RWPE2 (cell line): Measurements from ENCODE around the gene NKX2-1.

Source experiments
- ATAC-seq: fragments of 200-7000 bp; cut with Tn5 transposase; 3 replicates; pipeline ENCODE4 v1.9.1; 2021; ENCODE audit warnings: low read depth
- DNase-seq: peaks from one replicate; pipeline ENCODE4 v3.0.0-alpha.2; 2020; ENCODE audit warnings: low spot score
- H3K27ac ChIP-seq: fragments of 450-650 bp; 2 replicates; pipeline ENCODE4 v1.5.1; 2017; ENCODE audit warnings: mild to moderate bottlenecking; ENCODE audit not compliant: poor library complexity, severe bottlenecking
- H3K27me3 ChIP-seq: fragments of 250-450 bp; sonication (Bioruptor Pico); 2 replicates; pipeline ENCODE4 v1.5.1; 2021; ENCODE audit warnings: mild to moderate bottlenecking, moderate library complexity; ENCODE audit not compliant: insufficient read depth, poor library complexity, severe bottlenecking
- H3K36me3 ChIP-seq: fragments of 250-450 bp; sonication (Bioruptor Pico); 2 replicates; pipeline ENCODE4 v1.5.1; 2020; ENCODE audit warnings: low read depth, mild to moderate bottlenecking, moderate library complexity
- H3K4me1 ChIP-seq: fragments of 250-450 bp; sonication (Bioruptor Pico); 2 replicates; pipeline ENCODE4 v1.5.1; 2021; ENCODE audit warnings: mild to moderate bottlenecking, moderate library complexity; ENCODE audit not compliant: insufficient read depth, poor library complexity, severe bottlenecking
- H3K4me3 ChIP-seq: fragments of 250-450 bp; sonication (Bioruptor Pico); 2 replicates; pipeline ENCODE4 v1.5.1; 2021; ENCODE audit warnings: mild to moderate bottlenecking, moderate library complexity; ENCODE audit not compliant: severe bottlenecking
- H3K9me3 ChIP-seq: fragments of 250-450 bp; sonication (Bioruptor Pico); 2 replicates; pipeline ENCODE4 v1.5.1; 2021; ENCODE audit warnings: mild to moderate bottlenecking, moderate library complexity; ENCODE audit not compliant: severe bottlenecking
- CTCF ChIP-seq: fragments of 450-650 bp; IDR thresholded peaks from one replicate; pipeline ENCODE4 v1.5.1; 2017; ENCODE audit warnings: mild to moderate bottlenecking, moderate library complexity; ENCODE audit not compliant: poor library complexity, severe bottlenecking

NKX2-1 gene

GRCh38 chr14:36505181-36505815 lies 14.7 kb downstream of the NKX2-1 start:
- TF ChIP-seq CTCF, result no peak
- Histone ChIP-seq H3K36me3 (no peaks in the 10 kb centered on the region), H3K4me1 (no peaks in the 10 kb centered on the region), H3K27ac (no peak overlapping the region), H3K9me3 (no peaks in the 10 kb centered on the region), H3K4me3 (no peak overlapping the region), H3K27me3 (peaks cover 97% of the 10 kb centered on the region)
- ATAC-seq, result no peak; the same call in 2 of the 3 replicates
- DNase-seq, result peak; percentile 57

GRCh38 chr14:36504771-36505175 lies 15.3 kb downstream of the NKX2-1 start:
- Histone ChIP-seq H3K4me1 (no peaks in the 10 kb centered on the region), H3K27me3 (peaks cover 97% of the 10 kb centered on the region), H3K36me3 (no peaks in the 10 kb centered on the region), H3K4me3 (no peak overlapping the region), H3K9me3 (no peaks in the 10 kb centered on the region), H3K27ac (no peak overlapping the region)
- DNase-seq (no peak), ATAC-seq (no peak)
- TF ChIP-seq CTCF, result no peak

DNA sequence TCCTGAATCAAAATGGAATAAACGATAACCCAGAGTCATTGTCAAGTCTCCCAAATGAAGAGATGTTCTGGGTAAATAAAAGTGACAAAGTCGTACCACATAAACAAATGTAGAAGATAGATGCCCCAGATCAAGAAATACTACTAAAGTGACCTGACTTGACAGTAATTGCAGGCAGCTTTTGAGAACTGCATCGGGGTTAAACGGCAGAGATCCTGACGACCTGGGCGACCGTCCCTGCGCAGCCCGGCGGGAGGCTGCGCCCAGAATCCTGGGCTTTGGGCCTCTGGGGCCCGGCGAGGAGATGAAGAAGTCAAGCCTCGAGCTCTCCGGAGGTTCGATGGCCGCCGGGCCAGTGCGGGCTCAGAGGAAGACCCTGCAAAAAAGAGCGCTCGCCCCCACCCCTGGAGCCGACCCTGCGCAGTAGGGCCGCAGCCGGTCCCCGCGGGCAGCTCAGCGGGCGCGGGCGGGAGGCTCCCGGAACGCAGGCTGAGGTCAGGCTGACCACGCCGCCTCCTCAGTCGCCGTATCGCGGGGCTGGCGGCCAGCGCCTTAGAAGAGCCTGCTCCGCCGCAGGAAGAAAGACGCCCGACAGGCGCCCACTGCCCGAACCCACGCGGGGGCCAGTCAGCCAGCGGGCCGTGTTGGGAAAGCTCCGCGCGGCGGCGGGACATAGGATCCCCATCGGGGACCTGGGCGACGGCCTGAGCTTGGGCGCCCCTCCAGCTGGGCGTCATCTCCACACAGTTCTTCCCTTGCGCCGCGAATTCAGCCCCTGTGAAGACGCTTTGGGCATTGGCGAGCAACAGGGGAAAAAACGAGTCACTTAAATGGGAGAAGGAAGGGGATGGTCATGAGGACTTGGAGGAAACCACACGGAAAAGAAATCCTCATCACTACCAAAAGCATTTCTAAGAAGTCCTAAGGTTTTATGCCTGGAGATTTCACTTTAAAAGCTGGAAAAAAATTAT lies 16.0 kb downstream of the NKX2-1 start:
- Histone ChIP-seq H3K36me3 (no peaks in the 10 kb centered on the region), H3K4me1 (no peaks in the 10 kb centered on the region), H3K27me3 (peaks cover 97% of the 10 kb centered on the region), H3K4me3 (no peak overlapping the region), H3K9me3 (no peaks in the 10 kb centered on the region), H3K27ac (no peak overlapping the region)
- DNase-seq, result no peak
- TF ChIP-seq CTCF, result no peak
- ATAC-seq, result no peak

GRCh38 chr14:36502558-36503508 lies 17.2 kb downstream of the NKX2-1 start:
- H3K4me3 ChIP-seq, result no peak overlapping the region
- H3K9me3 ChIP-seq, result no peaks in the 10 kb centered on the region
- no peak for TF ChIP-seq CTCF
- peaks cover 97% of the 10 kb centered on the region for H3K27me3 ChIP-seq
- H3K27ac ChIP-seq, result no peak overlapping the region
- no peaks in the 10 kb centered on the region for H3K36me3 ChIP-seq
- ATAC-seq (no peak), DNase-seq (no peak)
- H3K4me1 ChIP-seq, result no peaks in the 10 kb centered on the region
